Frontal cortex (tissue), 4 donors: ENCODE results near the gene JAZF1. TPM values are rescaled to one million over a fixed set of nuclear protein-coding genes. Genes with fewer than 3 reads are reported as not detected.
A peak's percentile ranks its signal among the peaks of the same experiment; 100 is the strongest.

Experiments used
- DNase-seq, 2 donors: peaks; one replicate each; pipeline ENCODE4 v3.0.0; 2012; ENCODE audit warnings: low spot score in 2 of 2
- FAIRE-seq: peaks from 2 replicates; lab custom pipeline; 2012; peaks lifted over from hg19 to GRCh38; lab: Jason Lieb, UNC
- total RNA-seq: library from RNA; depleted of rRNA; stranded (reverse); fragments of >200 nt; gene quantifications from one replicate; pipeline ENCODE4 v1.2.3, GENCODE V29; 2014
- donor health status: control.
- donor health status: control.
- donor health status: control.

The JAZF1 gene
- total RNA-seq, 1 donor from 2014 or later = 39.5 TPM

DNA sequence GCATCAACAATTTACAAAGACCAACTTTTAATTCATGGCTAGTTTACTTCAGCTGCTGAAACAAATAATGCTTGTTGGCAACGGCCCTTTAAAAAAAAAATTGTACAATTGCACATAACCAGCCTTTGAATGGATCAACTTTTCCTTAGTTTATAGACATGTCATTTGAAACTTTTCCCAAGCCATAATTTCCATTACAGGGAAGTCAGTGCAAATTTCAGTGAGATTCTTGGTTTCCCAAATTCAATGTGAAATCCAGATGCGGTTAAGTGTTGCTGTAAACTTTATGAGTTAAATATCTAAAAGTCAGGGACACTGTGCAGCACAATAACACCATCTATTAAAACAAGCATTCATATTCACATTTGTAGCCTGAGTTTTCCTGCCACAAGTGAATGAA lies 182.2 kb downstream of the JAZF1 start:
- FAIRE-seq = no peak
- no peak for DNase-seq

DNA sequence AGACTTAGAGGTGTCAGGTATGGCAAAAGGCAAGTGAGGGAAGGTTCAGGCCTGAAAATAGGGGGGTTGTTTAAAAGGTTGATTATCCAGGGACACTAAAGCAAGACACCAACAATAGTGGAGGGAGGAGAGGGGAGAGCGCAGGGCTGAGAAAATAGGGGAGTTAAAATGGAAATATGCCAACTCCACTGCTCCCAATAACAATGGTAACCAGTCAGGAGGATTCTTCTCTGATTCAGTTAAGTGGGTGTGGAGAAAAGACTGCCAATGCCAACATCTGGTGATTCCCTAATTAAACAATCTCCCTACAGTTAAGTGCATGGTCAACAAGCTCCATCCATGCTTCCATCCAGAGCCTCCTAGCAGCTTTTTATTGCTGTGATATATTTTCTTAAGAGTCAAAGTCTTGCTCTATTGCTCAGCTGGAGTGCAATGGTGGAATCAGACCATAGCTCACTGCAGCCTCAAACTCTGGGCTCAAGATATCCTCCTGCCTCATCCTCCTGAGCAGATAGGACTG lies 183.3 kb downstream of the JAZF1 start:
- no peak for FAIRE-seq

DNA sequence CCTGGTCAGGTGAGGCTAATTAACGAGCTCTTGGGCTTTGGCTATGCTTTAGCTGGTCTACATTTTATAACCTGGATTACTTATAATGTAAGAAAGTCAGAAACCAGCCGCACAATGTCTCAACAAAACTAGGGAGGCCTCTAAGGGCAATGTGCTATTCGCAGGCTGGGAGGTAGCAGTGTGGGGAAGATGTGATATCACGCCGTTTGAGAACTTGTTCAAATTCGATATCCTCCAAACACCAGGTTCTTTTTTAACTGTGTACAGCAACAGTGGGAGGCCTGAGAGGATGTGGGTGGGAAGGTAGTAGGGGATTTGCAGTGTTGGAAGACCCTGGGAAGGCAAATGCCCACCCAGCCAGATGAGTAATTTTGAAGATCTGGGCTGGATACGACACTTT lies 184.5 kb downstream of the JAZF1 start:
- no peak for DNase-seq
- FAIRE-seq = no peak

More for the DNA sequence above, 183.3 kb downstream of the JAZF1 start:
- no peak for DNase-seq

- DNase-seq = no peak
- FAIRE-seq = no peak
Observed at GRCh38 chr7:27995228-27995627, 185.4 kb downstream of the JAZF1 start.

DNA sequence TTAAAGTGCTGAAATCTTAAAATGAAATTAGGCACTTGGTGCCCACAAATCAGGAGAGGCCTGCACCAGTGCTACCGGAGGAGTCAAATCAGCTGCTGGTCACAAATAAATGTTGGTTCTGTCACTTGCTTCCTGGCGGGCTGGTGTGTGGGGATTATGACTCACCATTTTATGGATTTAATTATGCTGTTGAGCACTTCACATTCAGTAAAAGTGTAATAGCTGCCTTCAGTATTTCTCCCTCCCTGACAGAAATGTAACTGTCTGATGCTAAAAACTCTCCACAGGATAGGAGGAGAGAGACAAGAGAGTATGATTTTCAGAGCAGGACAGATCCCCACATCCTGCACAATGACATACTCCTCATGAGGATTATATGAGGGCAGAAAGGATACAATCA lies 186.0 kb downstream of the JAZF1 start:
- no peak for FAIRE-seq
- DNase-seq = no peak

- DNase-seq = no peak
- no peak for FAIRE-seq
Observed at GRCh38 chr7:27992755-27993493, 187.7 kb downstream of the JAZF1 start.

- peak; percentile 79 for FAIRE-seq
- DNase-seq = peak in 1 of 2 donors; percentile 26
Observed at GRCh38 chr7:27992097-27992496, 188.5 kb downstream of the JAZF1 start.

DNA sequence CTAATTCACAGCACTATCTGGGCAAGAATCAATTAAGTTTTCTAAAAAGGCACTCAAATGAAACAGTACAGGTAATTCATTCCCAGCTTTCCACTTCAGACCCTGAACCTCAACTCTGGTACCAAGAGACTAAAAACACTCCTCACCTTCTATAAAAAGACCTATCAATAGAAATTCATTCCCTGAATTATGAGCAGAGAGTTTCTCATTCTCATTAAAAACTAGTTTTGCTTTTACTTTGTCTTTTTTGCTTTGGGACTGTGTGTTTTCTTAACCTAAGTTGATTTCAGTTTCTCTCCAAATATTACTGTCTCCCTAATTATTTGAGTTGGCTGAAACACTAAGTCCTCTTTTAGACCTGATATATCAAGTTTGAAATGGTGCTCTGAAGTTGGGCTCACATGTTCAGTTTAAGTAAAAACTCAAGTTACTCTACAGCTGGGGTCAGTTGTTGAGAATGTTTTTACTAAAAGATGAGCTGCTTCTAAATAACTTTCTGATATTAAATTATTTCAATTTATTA lies 189.5 kb downstream of the JAZF1 start:
- FAIRE-seq (no peak), DNase-seq (no peak)

DNA sequence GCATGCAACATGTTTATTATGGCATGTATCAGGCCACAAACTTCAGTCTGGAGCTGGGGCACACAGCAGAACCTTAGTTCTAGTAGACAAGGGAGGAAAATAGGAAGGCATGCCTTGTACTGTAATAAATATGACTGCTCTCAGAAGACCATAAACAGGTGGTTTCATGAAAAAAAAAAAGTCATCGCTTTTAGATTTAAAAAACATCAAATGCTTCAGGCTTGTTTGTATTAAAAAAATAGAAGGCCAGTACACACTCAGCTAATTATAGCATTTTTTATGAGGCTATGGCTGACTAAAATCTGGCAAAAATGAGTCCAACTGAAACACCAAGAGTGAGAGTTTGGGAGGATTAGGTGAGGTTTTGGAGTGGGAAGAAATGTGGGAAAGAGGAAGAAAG lies 204.1 kb downstream of the JAZF1 start:
- no peak for FAIRE-seq
- no peak for DNase-seq

DNA sequence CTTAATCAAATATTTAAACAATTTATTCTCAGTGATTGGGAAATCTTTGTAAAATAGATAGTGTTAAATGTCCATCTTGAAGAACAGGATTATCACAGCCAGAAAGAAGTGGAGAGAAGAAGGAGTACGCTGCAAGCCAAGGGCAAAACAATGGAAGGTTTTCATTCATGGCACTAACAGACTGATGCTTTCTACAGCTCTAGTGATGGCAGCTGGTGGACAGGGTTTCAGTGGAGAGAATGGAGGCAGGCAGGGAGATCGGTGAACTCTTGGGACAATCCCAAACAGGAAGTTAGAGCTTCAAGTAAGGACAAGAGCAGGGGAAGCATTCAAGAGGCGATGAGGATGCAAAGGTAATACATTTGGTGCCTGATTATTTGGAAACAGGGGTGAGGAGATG lies 207.0 kb downstream of the JAZF1 start:
- DNase-seq (no peak), FAIRE-seq (no peak)

- FAIRE-seq (no peak), DNase-seq (no peak)
Observed at GRCh38 chr7:27972276-27972675, 208.3 kb downstream of the JAZF1 start.

- FAIRE-seq = no peak
- no peak for DNase-seq
Observed at GRCh38 chr7:27971171-27971812, 209.3 kb downstream of the JAZF1 start.

DNA sequence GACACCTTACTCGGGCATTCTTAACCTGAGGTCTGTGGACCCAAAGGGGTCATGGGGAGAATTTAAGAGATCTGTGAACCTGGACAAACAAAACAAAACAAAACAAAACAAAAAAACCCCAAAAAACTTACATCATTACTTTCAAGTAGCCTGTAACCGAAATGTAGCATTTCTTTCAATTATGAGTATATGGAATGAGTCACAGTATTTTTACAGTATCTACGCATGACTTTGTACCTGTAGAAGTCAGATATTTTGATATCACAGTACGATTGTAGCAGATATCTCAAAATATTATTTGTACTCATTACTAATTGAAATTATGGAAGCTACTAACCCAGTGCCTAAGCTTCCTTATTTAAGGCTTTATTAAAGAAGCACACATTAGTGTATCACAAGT lies 210.2 kb downstream of the JAZF1 start:
- FAIRE-seq (no peak), DNase-seq (no peak)

DNA sequence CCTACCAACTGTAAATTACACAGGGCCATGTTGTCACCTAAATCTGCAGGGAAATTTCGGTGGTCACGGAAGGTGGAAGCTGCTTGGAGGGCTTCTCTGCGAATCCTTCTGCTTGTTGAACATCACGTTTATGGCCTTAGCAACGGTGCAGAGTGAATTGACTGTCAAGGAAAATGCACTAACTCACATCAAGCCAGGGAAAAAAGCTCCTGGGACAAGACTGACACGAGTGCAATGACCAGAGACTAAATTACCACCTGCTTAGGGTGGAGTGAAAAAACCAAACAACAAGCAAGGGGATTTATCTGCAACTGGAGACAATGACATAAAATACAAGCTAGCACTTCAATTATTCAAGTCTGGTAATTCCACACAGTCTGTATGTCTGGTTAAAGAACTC lies 211.2 kb downstream of the JAZF1 start:
- FAIRE-seq (no peak), DNase-seq (no peak)

GRCh38 chr7:27967639-27968038 lies 213.0 kb downstream of the JAZF1 start:
- no peak for DNase-seq
- no peak for FAIRE-seq

DNA sequence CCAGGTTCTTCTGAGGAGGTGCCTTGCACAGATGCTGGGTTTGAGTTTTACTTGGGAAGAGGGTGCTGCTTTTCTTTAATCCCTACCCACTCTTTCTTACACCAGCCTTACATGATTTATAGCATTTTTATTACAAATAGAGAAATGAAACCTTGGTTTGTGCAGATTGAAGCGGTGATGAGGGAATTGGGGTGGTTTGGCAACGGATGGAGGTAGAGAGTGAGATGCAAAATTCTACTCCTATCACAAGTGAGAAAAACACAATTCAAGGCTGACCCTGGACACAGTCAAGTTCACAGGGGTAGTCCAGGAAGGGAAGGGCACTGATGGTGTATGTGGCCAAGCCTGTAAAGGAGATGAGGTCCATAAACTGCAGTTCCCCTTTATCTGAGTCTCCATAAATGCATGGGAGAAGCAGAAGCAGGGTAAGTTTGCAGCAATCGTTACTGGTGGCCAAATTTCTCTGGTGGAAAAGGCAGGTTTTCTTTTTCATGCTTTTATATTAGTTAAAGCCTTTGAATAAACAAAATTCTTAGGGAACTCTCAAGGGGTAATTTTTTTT lies 214.3 kb downstream of the JAZF1 start:
- no peak for FAIRE-seq
- no peak for DNase-seq

- FAIRE-seq = no peak
- no peak for DNase-seq
Observed at GRCh38 chr7:27965650-27966049, 214.9 kb downstream of the JAZF1 start.

GRCh38 chr7:27964820-27965219 lies 215.8 kb downstream of the JAZF1 start:
- FAIRE-seq = no peak
- no peak for DNase-seq

- DNase-seq = no peak
- FAIRE-seq = no peak
Observed at GRCh38 chr7:27963056-27963455, 217.5 kb downstream of the JAZF1 start.

DNA sequence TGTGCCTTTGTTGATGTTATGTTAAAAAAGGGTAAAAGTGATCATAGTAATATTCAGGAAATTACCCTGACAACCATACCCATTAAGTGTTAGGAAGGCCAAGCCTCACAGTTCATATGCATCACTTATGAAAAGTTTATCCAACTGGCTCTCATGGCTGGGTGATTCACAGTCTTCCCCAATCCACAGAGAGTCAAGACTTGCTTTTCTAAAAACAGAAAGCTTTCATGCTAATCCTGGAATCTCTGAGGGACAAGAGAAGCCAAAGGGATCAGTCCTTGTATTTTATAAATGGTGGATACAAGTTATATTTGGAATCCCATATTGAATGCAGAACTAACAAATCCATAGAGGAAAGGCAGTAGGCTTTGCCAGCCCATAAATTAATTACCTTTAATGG lies 218.3 kb downstream of the JAZF1 start:
- FAIRE-seq = no peak
- DNase-seq = no peak

GRCh38 chr7:27961255-27961654 lies 219.3 kb downstream of the JAZF1 start:
- DNase-seq (no peak), FAIRE-seq (no peak)
